Loucy (cell line): ENCODE results near the gene ZNF394.

Experiments used
- H2AFZ ChIP-seq: fragments of 200-600 bp; sonication (generic); 2 replicates; pipeline ENCODE4 v1.6.0; 2016; ENCODE audit warnings: antibody characterized with exemption, mild to moderate bottlenecking, low read length, moderate library complexity
- H3F3A ChIP-seq: fragments of 200-600 bp; 2 replicates; pipeline ENCODE4 v1.6.0; 2016; ENCODE audit warnings: antibody characterized with exemption, low read depth, mild to moderate bottlenecking
- H3K27me3 ChIP-seq: fragments of 200-600 bp; sonication (generic); 2 replicates; pipeline ENCODE4 v1.6.1; 2014; ENCODE audit warnings: low read length, mild to moderate bottlenecking; ENCODE audit not compliant: insufficient read depth, poor library complexity, severe bottlenecking
- H3K36me3 ChIP-seq: fragments of 200-600 bp; sonication (generic); 2 replicates; pipeline ENCODE4 v1.6.1; 2016; ENCODE audit warnings: low read length; ENCODE audit not compliant: insufficient read depth
- H3K4me1 ChIP-seq: fragments of 200-600 bp; sonication (generic); 2 replicates; pipeline ENCODE4 v1.5.1; 2014; ENCODE audit warnings: low read length, mild to moderate bottlenecking; ENCODE audit not compliant: insufficient read depth, poor library complexity, severe bottlenecking
- H3K4me2 ChIP-seq: fragments of 200-600 bp; sonication (generic); 2 replicates; pipeline ENCODE4 v1.6.0; 2014; ENCODE audit warnings: antibody characterized with exemption, low read length, low read depth, mild to moderate bottlenecking; ENCODE audit not compliant: poor library complexity, severe bottlenecking
- H3K4me3 ChIP-seq: fragments of 200-600 bp; sonication (generic); 2 replicates; pipeline ENCODE4 v1.5.1; 2014; ENCODE audit warnings: low read length, mild to moderate bottlenecking, mixed read lengths; ENCODE audit not compliant: poor library complexity, severe bottlenecking
- H3K79me2 ChIP-seq: fragments of 200-600 bp; sonication (generic); 2 replicates; pipeline ENCODE4 v1.6.1; 2014; ENCODE audit warnings: low read length; ENCODE audit not compliant: insufficient read depth
- H3K9ac ChIP-seq: fragments of 200-600 bp; sonication (generic); 2 replicates; pipeline ENCODE4 v1.6.0; 2014; ENCODE audit warnings: mild to moderate bottlenecking, low read depth, low read length, moderate library complexity; ENCODE audit not compliant: poor library complexity, severe bottlenecking
- H3K9me2 ChIP-seq: fragments of 200-600 bp; sonication (generic); replicated peaks from 2 replicates; pipeline ENCODE4 v1.6.1; 2016; ENCODE audit warnings: low read depth, low read length, mixed read lengths
- H3K9me3 ChIP-seq: fragments of 200-600 bp; sonication (generic); 2 replicates; pipeline ENCODE4 v1.6.1; 2014; ENCODE audit warnings: mild to moderate bottlenecking, antibody characterized with exemption, low read length, low read depth; ENCODE audit not compliant: insufficient read depth
- H4K20me1 ChIP-seq: fragments of 200-600 bp; sonication (generic); 2 replicates; pipeline ENCODE4 v1.6.0; 2014; ENCODE audit warnings: antibody characterized with exemption, low read length, mild to moderate bottlenecking; ENCODE audit not compliant: insufficient read depth, poor library complexity, severe bottlenecking
- CTCF ChIP-seq: fragments of 200-600 bp; sonication (generic); conservative IDR thresholded peaks from 2 replicates; pipeline ENCODE4 v1.5.1; 2014; ENCODE audit warnings: mild to moderate bottlenecking, antibody characterized with exemption, low read length
- EZH2phosphoT487 ChIP-seq: fragments of 200-600 bp; IDR thresholded peaks from 2 replicates; pipeline ENCODE4 v1.6.1; 2018; ENCODE audit warnings: antibody characterized with exemption, mild to moderate bottlenecking, moderate library complexity, borderline replicate concordance

ZNF394 gene

GRCh38 chr7:99543081-99543671 is 43.1 kb upstream of the ZNF394 start:
- no peak overlapping the region for H2AFZ ChIP-seq
- TF ChIP-seq EZH2phosphoT487 = no peak
- no peak for TF ChIP-seq CTCF
- no peak overlapping the region for H3K4me3 ChIP-seq
- H3K4me1 ChIP-seq = no peaks in the 10 kb centered on the region
- H3K9me2 ChIP-seq = no peaks in the 10 kb centered on the region
- no peak overlapping the region for H3K9ac ChIP-seq
- H3K36me3 ChIP-seq = no peaks in the 10 kb centered on the region
- H3K79me2 ChIP-seq = no peaks in the 10 kb centered on the region
- no peak overlapping the region for H3K4me2 ChIP-seq
- no peaks in the 10 kb centered on the region for H4K20me1 ChIP-seq
- H3F3A ChIP-seq = no peaks in the 10 kb centered on the region
- H3K9me3 ChIP-seq = peaks cover 6% of the 10 kb centered on the region; the same call in 1 of the 2 replicates
- no peaks in the 10 kb centered on the region for H3K27me3 ChIP-seq

GRCh38 chr7:99541212-99541611 is 41.1 kb upstream of the ZNF394 start:
- no peaks in the 10 kb centered on the region for H3K4me1 ChIP-seq
- H3K4me2 ChIP-seq = no peak overlapping the region
- H4K20me1 ChIP-seq = no peaks in the 10 kb centered on the region
- no peaks in the 10 kb centered on the region for H3K9me2 ChIP-seq
- H3K9me3 ChIP-seq = peaks cover 6% of the 10 kb centered on the region; the same call in 1 of the 2 replicates
- no peaks in the 10 kb centered on the region for H3K27me3 ChIP-seq
- H3K79me2 ChIP-seq = no peaks in the 10 kb centered on the region
- H3K9ac ChIP-seq = no peak overlapping the region
- TF ChIP-seq EZH2phosphoT487 (no peak), CTCF (no peak)
- no peaks in the 10 kb centered on the region for H3F3A ChIP-seq
- H2AFZ ChIP-seq = no peak overlapping the region
- H3K36me3 ChIP-seq = no peaks in the 10 kb centered on the region
- H3K4me3 ChIP-seq = no peak overlapping the region

- Histone ChIP-seq H3F3A (no peaks in the 10 kb centered on the region), H3K27me3 (no peaks in the 10 kb centered on the region), H3K4me3 (no peak overlapping the region), H2AFZ (no peak overlapping the region), H4K20me1 (no peaks in the 10 kb centered on the region), H3K4me2 (no peak overlapping the region), H3K36me3 (no peaks in the 10 kb centered on the region), H3K4me1 (no peaks in the 10 kb centered on the region), H3K9me3 (peaks cover 6% of the 10 kb centered on the region; the same call in 1 of the 2 replicates), H3K9me2 (no peaks in the 10 kb centered on the region), H3K9ac (no peak overlapping the region), H3K79me2 (no peaks in the 10 kb centered on the region)
- TF ChIP-seq EZH2phosphoT487 (no peak), CTCF (no peak)
Observed at GRCh38 chr7:99540542-99540941, 40.5 kb upstream of the ZNF394 start.
